GM21619 (cell line): ENCODE data around the gene RAB40A.
"Not testable (repeated sequence)": the region's sequence is repeated elsewhere in the genome, so short reads cannot be mapped to it uniquely, and the experiment has no call there.

Experiments used
- ATAC-seq: cut with Tn5 transposase; IDR thresholded peaks from one replicate; pipeline ENCODE4 v1.9.1; 2021; ENCODE audit not compliant: unreplicated experiment

Gene RAB40A

GRCh38 chrX:103524747-103525146 lies 5.5 kb upstream of the RAB40A start:
- ATAC-seq: no peak

- ATAC-seq: no peak
These were observed 4.3 kb upstream of the RAB40A start for GRCh38 chrX:103523605-103524004.

GRCh38 chrX:103520386-103520785 lies 1.1 kb upstream of the RAB40A start:
- ATAC-seq: no peak

DNA sequence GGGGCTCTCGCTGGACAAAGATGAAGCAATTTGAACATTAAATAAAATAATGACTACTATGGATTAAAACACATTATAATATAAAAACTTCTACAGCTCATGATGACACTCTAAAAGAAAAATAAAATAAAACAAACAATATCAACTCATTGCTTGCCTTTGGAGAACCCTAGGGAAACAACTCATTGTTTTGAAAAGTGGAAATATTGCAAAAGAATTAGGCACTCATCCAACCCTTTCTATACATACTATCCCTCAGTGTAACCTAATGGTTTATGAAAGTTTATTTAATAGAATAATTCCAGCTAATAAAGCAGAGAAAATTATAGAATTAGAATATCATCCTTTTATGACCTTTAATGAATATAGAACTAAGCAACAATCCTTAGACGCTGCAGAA lies 718 bp downstream of the RAB40A start:
- no peak for ATAC-seq

GRCh38 chrX:103517246-103517645 lies 2.0 kb downstream of the RAB40A start:
- ATAC-seq: no peak

DNA sequence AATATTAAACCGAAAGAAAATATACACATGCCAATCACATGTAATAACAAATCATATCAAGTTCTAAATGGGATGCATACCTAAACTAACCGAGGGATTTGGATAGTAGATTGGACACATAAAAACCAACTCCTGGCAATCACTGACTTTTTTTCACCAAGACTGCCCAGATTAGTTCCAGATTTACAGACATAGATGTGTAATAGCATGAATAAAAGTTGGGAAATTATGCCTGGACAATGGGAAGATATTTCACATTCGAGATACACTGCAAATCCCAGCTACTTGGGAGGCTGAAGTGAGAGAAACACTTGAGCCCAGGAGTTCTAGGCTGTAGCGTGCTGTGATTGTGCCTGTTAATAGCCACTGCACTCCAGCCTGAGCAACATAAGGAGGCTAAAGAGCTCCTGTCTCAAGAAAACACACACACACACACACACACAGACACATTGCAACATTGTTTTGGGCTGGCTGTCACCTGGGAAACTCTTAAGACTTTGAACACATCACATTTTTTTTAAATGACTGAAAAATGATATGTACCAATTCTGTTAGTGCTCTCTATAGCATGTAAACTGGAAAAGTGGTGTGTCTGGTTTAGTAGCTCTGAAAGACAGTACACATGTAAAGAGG lies 5.7 kb downstream of the RAB40A start:
- ATAC-seq: no peak

DNA sequence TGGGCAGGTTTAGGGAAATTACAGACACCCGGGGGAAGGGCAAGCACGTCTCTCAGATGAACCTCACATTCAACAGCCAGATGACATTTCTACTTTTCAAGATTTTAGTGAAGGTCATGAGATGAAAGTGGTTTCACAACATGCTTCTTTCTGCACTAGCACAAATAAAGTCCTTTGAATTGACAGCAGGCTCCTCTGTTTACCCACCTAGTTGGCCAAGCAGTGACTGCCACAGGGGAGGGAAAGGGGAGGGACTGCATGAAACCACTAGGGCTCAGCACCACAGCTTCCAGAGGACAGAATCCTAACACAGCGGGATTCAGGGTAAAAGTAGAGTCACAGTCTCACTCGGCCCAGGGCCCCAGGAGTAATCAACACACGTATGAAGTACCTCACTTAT lies 6.2 kb downstream of the RAB40A start:
- ATAC-seq: no peak

- ATAC-seq: no peak
These were observed 9.3 kb downstream of the RAB40A start for GRCh38 chrX:103510031-103510430.

DNA sequence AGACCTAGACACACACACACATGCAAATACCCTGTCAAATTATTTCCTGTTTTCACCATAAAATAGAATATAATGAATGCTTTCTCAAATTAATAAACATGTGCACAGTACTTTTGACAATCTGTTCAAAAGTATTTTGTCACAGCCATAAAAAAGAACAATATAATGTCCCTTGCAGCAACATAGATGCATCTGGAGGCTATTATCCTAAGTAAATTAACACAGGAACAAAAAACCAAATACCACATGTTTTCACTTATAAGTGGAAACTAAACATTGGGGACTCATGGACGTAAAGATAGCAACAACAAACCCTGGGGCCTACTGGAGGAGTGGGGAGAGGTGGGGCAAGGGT lies 15.5 kb downstream of the RAB40A start:
- ATAC-seq: no peak

DNA sequence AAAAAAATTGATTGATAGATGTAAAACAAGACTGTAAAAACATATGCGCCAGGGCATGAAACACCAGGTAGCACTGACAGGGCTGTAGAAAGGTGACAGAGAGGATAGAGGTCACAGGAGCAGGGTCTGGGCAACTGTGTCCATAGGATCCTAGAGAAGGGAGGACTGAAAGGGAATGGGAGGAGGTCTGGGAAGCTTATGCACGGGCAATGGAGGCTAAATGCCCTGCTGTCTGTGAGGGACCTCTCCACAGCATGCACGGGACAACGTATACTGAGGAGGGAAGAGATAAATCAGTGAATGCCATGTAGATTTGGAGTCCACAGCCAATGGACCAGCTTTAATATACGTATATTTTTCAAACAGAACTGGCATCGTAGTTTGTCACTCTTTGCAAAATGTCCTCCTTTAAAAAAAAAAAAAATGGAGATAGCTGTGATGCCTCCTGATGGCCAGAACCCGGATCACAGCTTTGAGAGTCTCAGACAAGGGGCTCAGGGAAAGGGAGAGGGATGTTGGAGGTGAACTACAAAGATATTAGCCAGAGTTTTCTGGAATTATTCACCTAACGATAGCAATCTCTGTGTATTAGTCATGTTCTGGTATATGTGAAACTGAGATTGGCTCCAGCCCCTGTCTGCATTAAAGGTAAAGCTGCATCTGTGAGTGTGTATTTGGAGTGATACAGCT lies 16.0 kb downstream of the RAB40A start:
- no peak for ATAC-seq

GRCh38 chrX:103498786-103499185 lies 20.5 kb downstream of the RAB40A start:
- ATAC-seq: no peak

- no peak for ATAC-seq
These were observed 23.5 kb downstream of the RAB40A start for GRCh38 chrX:103495786-103496185.

DNA sequence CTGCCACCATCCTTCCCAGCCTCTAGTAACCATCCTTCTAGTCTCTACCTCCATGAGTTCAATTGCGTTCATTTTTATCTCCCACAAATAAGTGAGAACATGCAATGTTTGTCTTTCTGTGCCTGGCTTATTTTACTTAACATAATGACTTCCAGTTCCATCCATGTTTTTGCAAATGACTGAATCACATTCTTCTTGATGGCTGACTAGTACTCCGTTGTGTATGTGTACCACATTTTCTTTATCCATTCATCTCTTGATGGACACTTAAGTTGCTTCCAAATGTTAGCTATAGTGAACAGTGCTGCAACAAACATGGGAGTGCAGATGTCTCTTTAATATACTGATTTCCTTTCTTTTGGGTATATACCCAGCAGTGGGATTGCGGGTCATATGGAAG lies 25.7 kb downstream of the RAB40A start:
- not testable (repeated sequence) for ATAC-seq

DNA sequence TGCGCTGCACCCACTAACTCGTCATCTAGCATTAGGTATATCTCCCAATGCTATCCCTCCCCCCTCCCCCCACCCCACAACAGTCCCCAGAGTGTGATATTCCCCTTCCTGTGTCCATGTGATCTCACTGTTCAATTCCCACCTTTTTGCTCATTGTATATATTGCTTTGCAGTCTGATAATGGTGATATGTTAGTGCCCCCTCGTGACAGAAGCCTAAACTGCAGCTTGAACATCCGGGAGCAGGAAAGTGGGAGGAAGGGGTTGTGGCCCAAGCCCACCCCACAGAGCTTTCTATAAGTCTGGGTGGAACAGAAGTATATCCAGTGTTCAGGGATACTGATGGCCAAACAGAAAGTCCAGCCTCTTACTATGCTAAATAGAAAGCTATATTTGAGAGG lies 29.6 kb downstream of the RAB40A start:
- ATAC-seq: not testable (repeated sequence)

DNA sequence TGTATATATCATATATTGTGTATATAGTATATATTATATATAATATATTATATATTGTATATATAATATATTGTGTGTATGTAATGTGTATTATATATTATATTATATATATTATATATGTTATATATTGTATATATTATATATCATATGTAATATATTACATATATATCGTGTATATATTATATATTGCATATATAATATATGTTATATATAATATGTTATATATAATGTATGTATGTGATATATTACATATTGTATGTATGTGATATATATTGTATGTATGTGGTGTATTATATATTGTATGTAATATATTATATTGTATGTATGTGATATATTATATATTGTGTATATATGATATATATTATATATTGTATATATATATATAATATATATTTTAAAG lies 30.5 kb downstream of the RAB40A start:
- ATAC-seq: no peak

DNA sequence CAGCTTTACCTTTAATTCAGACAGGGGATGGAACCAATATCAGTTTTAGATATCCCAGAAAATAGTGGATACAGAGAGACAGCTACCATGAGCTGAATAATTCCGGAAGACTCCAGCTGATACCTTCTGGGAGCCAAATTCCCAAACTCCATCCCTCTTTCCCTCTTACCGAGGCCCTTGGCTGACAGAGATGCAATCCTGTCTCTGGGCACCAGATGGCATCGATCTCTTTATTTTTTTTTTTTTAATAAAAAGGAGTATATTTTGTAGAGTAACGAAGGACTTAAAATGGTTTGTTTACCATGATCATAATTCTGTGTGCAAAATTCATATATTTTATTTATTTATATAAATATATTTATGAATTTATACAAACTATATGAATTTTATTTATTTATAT lies 31.0 kb downstream of the RAB40A start:
- ATAC-seq: no peak

- no peak for ATAC-seq
These were observed 35.6 kb downstream of the RAB40A start for GRCh38 chrX:103483720-103484119.

- ATAC-seq: no peak
These were observed 38.8 kb downstream of the RAB40A start for GRCh38 chrX:103480526-103480925.

- no peak for ATAC-seq
These were observed 41.8 kb downstream of the RAB40A start for GRCh38 chrX:103477496-103477895.

- ATAC-seq: no peak
These were observed 43.9 kb downstream of the RAB40A start for GRCh38 chrX:103475381-103475780.

- not testable (repeated sequence) for ATAC-seq
These were observed 49.3 kb downstream of the RAB40A start for GRCh38 chrX:103469977-103470376.

DNA sequence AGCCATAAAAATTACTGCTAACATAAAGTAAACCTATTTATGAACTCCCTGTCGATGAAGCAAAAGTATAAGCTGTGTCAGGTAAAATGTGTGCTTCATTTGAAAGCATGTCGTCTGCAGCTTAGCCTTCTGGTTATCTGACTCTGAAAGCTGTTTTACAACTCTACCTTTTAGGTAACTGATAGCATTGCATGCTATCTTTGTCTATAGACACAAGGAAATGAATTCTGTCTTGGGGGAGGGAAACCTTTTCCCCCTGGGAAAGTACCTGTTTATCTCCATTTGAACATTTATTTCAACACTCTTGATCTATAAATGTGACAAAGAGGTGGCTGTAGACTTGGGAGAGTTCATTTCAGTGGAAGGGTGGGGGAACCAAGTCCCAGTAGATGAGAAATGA lies 51.4 kb downstream of the RAB40A start:
- no peak for ATAC-seq

- no peak for ATAC-seq
These were observed 52.1 kb downstream of the RAB40A start for GRCh38 chrX:103467156-103467555.
